HEK293T (cell line): ENCODE measurements around the gene HNRNPLL.

Experiments
- BHLHE40 ChIP-seq: fragments of 450-650 bp; IDR thresholded peaks from 2 replicates; pipeline ENCODE4 v1.6.1; 2016; ENCODE audit warnings: mild to moderate bottlenecking, moderate library complexity, borderline replicate concordance
- TARDBP ChIP-seq: fragments of 450-650 bp; IDR thresholded peaks from 2 replicates; pipeline ENCODE4 v1.6.1; 2016

DNA sequence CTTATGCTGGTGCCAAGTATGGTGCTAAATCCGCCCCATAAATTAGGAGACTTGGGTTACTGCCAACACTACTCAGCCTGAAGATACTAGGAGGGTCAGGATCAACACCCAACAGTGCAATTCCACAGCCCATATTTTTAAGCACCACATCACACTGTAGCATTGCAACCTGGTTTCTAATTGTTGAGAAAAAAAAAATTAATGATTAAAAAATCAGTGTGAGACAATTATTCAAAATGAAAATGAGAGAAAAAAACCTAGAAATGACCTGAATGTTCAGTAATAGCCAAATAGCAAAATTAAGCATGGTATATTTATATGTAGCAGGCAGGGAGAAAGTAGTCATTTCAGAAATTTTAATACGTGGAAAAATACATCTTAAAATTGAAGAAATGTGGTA is 29.2 kb upstream of the HNRNPLL start:
- no peak for TF ChIP-seq TARDBP
- no peak for TF ChIP-seq BHLHE40
